ENCODE results near the gene HMGN4. TPM values are rescaled to one million over a fixed set of nuclear protein-coding genes. Genes with fewer than 3 reads are reported as not detected.

HMGN4 gene
- total RNA-seq, 4 donors from 2014 or later = 54.6 to 68.4 (median 63.8) TPM

GRCh38 chr6:26526928-26527327, 11.2 kb upstream of the HMGN4 start:
- TF ChIP-seq, protein P1, sequence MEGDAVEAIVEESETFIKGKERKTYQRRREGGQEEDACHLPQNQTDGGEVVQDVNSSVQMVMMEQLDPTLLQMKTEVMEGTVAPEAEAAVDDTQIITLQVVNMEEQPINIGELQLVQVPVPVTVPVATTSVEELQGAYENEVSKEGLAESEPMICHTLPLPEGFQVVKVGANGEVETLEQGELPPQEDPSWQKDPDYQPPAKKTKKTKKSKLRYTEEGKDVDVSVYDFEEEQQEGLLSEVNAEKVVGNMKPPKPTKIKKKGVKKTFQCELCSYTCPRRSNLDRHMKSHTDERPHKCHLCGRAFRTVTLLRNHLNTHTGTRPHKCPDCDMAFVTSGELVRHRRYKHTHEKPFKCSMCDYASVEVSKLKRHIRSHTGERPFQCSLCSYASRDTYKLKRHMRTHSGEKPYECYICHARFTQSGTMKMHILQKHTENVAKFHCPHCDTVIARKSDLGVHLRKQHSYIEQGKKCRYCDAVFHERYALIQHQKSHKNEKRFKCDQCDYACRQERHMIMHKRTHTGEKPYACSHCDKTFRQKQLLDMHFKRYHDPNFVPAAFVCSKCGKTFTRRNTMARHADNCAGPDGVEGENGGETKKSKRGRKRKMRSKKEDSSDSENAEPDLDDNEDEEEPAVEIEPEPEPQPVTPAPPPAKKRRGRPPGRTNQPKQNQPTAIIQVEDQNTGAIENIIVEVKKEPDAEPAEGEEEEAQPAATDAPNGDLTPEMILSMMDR (IDR thresholded peaks at IDR 0.05) = no peak
- no peak for TF ChIP-seq POLR2A (IDR thresholded peaks at IDR 0.05)
- H3K27ac ChIP-seq = no peak overlapping the region
- no peaks in the 10 kb centered on the region for H3K36me3 ChIP-seq
- no peak for DNase-seq
- no peaks in the 10 kb centered on the region for H3K27me3 ChIP-seq
- H3K4me1 ChIP-seq = no peaks in the 10 kb centered on the region
- H3K9me3 ChIP-seq = no peaks in the 10 kb centered on the region
- intact Hi-C loops (cut with DNase I) = no loop called here
- 97 to 98% methylated on average over 1 of the region's 1 CpG for WGBS, 2 donors
- H3K4me3 ChIP-seq (replicated peaks in 1 of 3) = no peak overlapping the region

GRCh38 chr6:26530203-26530602, 8.0 kb upstream of the HMGN4 start:
- 80 to 100% methylated on average over 1 to 2 of the region's 2 CpGs for WGBS, 2 donors

GRCh38 chr6:26531897-26532296, 6.3 kb upstream of the HMGN4 start:
- Histone ChIP-seq H3K4me1 (peaks cover 9 to 10% of the 10 kb centered on the region in 2 donors), H3K36me3 (no peaks in the 10 kb centered on the region), H3K27ac (no peak overlapping the region), H3K9me3 (no peaks in the 10 kb centered on the region), H3K4me3 (replicated peaks in 1 of 3) (no peak overlapping the region), H3K27me3 (no peaks in the 10 kb centered on the region)
- intact Hi-C loops (cut with DNase I) = no loop called here
- WGBS, 2 donors = 96 to 100% methylated on average over 1 of the region's 1 CpG
- DNase-seq = no peak
- TF ChIP-seq POLR2A (IDR thresholded peaks at IDR 0.05) = no peak
- TF ChIP-seq, protein P1 (IDR thresholded peaks at IDR 0.05) = no peak

More at GRCh38 chr6:26530203-26530602, 8.0 kb upstream of the HMGN4 start:
- H3K27ac ChIP-seq = no peak overlapping the region
- intact Hi-C loops (cut with DNase I) = no loop called here
- TF ChIP-seq, protein P1 (IDR thresholded peaks at IDR 0.05) = no peak
- TF ChIP-seq POLR2A (IDR thresholded peaks at IDR 0.05) = no peak
- no peaks in the 10 kb centered on the region for H3K36me3 ChIP-seq
- H3K27me3 ChIP-seq = no peaks in the 10 kb centered on the region
- DNase-seq = no peak
- no peaks in the 10 kb centered on the region for H3K9me3 ChIP-seq
- H3K4me3 ChIP-seq (replicated peaks in 1 of 3) = no peak overlapping the region
- no peaks in the 10 kb centered on the region for H3K4me1 ChIP-seq

- Histone ChIP-seq H3K27ac (peak overlapping the region; percentile 51 to 85 (median 76)), H3K4me1 (peaks cover 10 to 11% of the 10 kb centered on the region in 2 donors), H3K27me3 (no peaks in the 10 kb centered on the region), H3K4me3 (replicated peaks in 1 of 3) (peak overlapping the region; percentile 39 to 58 (median 42)), H3K36me3 (no peaks in the 10 kb centered on the region), H3K9me3 (no peaks in the 10 kb centered on the region)
- TF ChIP-seq, protein P1 (IDR thresholded peaks at IDR 0.05) = no peak
- no peak for TF ChIP-seq POLR2A (IDR thresholded peaks at IDR 0.05)
- intact Hi-C loops (cut with DNase I) = no loop called here
- 2 to 4% methylated on average over 28 of the region's 28 CpGs for WGBS, 2 donors
- peak; percentile 80 to 83 for DNase-seq
Observed at GRCh38 chr6:26532699-26533531, 5.3 kb upstream of the HMGN4 start.

DNA sequence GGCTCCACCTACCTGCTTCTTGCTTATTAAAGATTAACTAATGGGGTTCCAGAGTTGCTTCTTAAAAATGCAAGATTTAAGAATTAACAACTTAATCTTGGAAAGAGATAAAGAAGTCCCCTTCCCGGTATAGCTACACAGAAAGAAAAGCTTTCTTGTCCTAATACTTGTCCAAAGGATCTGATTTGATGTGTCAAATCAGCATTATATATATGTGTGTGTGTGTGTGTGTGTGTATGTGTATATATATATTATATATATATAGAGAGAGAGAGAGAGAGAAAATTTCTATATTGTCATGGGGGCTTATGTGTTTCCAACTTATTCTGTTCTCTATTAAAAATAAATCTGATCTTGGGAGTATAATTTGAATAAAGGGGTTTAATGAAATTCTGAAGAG, 4.6 kb upstream of the HMGN4 start:
- no peaks in the 10 kb centered on the region for H3K9me3 ChIP-seq
- TF ChIP-seq POLR2A (IDR thresholded peaks at IDR 0.05) = no peak
- TF ChIP-seq, protein P1 (IDR thresholded peaks at IDR 0.05) = no peak
- peak overlapping the region; percentile 51 to 85 (median 76) for H3K27ac ChIP-seq
- H3K4me1 ChIP-seq = peaks cover 10 to 11% of the 10 kb centered on the region in 2 donors
- H3K4me3 ChIP-seq (replicated peaks in 1 of 3) = peak overlapping the region in 2 of 3 donors; percentile 39 to 58
- intact Hi-C loops (cut with DNase I) = no loop called here
- H3K27me3 ChIP-seq = no peaks in the 10 kb centered on the region
- 3 to 5% methylated on average over 1 of the region's 1 CpG for WGBS, 2 donors
- no peaks in the 10 kb centered on the region for H3K36me3 ChIP-seq
- no peak for DNase-seq

All from thyroid gland (tissue), 4 donors.